HUES6 (cell line): ENCODE data around the gene REC114.

ENCODE experiments used
- H3K27ac ChIP-seq: 2 replicates; pipeline ENCODE4 v1.7.0; 2013; ENCODE audit warnings: low read depth, mild to moderate bottlenecking, low read length, inconsistent platforms
- H3K27me3 ChIP-seq: 2 replicates; pipeline ENCODE4 v1.6.1; 2013; ENCODE audit warnings: low read length; ENCODE audit not compliant: control insufficient read depth, insufficient read depth
- H3K36me3 ChIP-seq: 2 replicates; pipeline ENCODE4 v1.6.1; 2013; ENCODE audit warnings: low read length; ENCODE audit not compliant: control insufficient read depth, insufficient read depth
- H3K4me1 ChIP-seq: 2 replicates; pipeline ENCODE4 v1.6.1; 2013; ENCODE audit warnings: low read length; ENCODE audit not compliant: control insufficient read depth, insufficient read depth
- H3K4me3 ChIP-seq: 2 replicates; pipeline ENCODE4 v1.5.1; 2013; ENCODE audit warnings: low read depth, low read length
- H3K9ac ChIP-seq: one replicate; pipeline ENCODE4 v1.6.1; 2013; ENCODE audit warnings: mild to moderate bottlenecking, low read length
- H3K9me3 ChIP-seq: 2 replicates; pipeline ENCODE4 v1.6.1; 2013; ENCODE audit warnings: low read depth, low read length; ENCODE audit not compliant: control insufficient read depth, insufficient read depth

Gene REC114

GRCh38 chr15:73558529-73558928 lies 115.6 kb downstream of the REC114 start:
- Histone ChIP-seq H3K27ac (no peak overlapping the region), H3K4me1 (peaks cover 10% of the 10 kb centered on the region), H3K9ac (no peak overlapping the region), H3K27me3 (no peaks in the 10 kb centered on the region), H3K9me3 (no peaks in the 10 kb centered on the region), H3K4me3 (no peak overlapping the region), H3K36me3 (peaks cover 45% of the 10 kb centered on the region)

GRCh38 chr15:73560501-73561117 lies 117.6 kb downstream of the REC114 start:
- Histone ChIP-seq H3K27ac (no peak overlapping the region), H3K27me3 (no peaks in the 10 kb centered on the region), H3K4me1 (no peaks in the 10 kb centered on the region), H3K9me3 (no peaks in the 10 kb centered on the region), H3K36me3 (peaks cover 64% of the 10 kb centered on the region), H3K4me3 (no peak overlapping the region), H3K9ac (no peak overlapping the region)

- H3K27ac ChIP-seq: no peak overlapping the region
- H3K9ac ChIP-seq: no peak overlapping the region
- H3K4me1 ChIP-seq: no peaks in the 10 kb centered on the region
- H3K9me3 ChIP-seq: no peaks in the 10 kb centered on the region
- H3K27me3 ChIP-seq: no peaks in the 10 kb centered on the region
- no peak overlapping the region for H3K4me3 ChIP-seq
- peaks cover 77% of the 10 kb centered on the region for H3K36me3 ChIP-seq
Observed at GRCh38 chr15:73564255-73564654, 121.3 kb downstream of the REC114 start.

- no peaks in the 10 kb centered on the region for H3K27me3 ChIP-seq
- H3K36me3 ChIP-seq: peaks cover 87% of the 10 kb centered on the region
- H3K27ac ChIP-seq: no peak overlapping the region
Observed at GRCh38 chr15:73567020-73567419, 124.1 kb downstream of the REC114 start.

GRCh38 chr15:73568564-73569280 lies 125.8 kb downstream of the REC114 start:
- Histone ChIP-seq H3K36me3 (peaks cover 88% of the 10 kb centered on the region), H3K9ac (no peak overlapping the region), H3K4me1 (no peaks in the 10 kb centered on the region)

More at GRCh38 chr15:73567020-73567419, 124.1 kb downstream of the REC114 start:
- Histone ChIP-seq H3K9me3 (no peaks in the 10 kb centered on the region), H3K9ac (no peak overlapping the region), H3K4me3 (no peak overlapping the region), H3K4me1 (no peaks in the 10 kb centered on the region)

GRCh38 chr15:73569361-73569760 lies 126.4 kb downstream of the REC114 start:
- H3K4me3 ChIP-seq: no peak overlapping the region
- H3K4me1 ChIP-seq: no peaks in the 10 kb centered on the region
- no peak overlapping the region for H3K9ac ChIP-seq
- no peaks in the 10 kb centered on the region for H3K9me3 ChIP-seq
- H3K27ac ChIP-seq: no peak overlapping the region
- no peaks in the 10 kb centered on the region for H3K27me3 ChIP-seq
- H3K36me3 ChIP-seq: peaks cover 88% of the 10 kb centered on the region

More at GRCh38 chr15:73568564-73569280, 125.8 kb downstream of the REC114 start:
- H3K27ac ChIP-seq: no peak overlapping the region
- H3K9me3 ChIP-seq: no peaks in the 10 kb centered on the region
- H3K27me3 ChIP-seq: no peaks in the 10 kb centered on the region
- no peak overlapping the region for H3K4me3 ChIP-seq

GRCh38 chr15:73570355-73571032 lies 127.5 kb downstream of the REC114 start:
- no peaks in the 10 kb centered on the region for H3K4me1 ChIP-seq
- H3K9ac ChIP-seq: no peak overlapping the region
- H3K9me3 ChIP-seq: no peaks in the 10 kb centered on the region
- no peaks in the 10 kb centered on the region for H3K27me3 ChIP-seq
- no peak overlapping the region for H3K4me3 ChIP-seq
- no peak overlapping the region for H3K27ac ChIP-seq
- H3K36me3 ChIP-seq: peaks cover 84% of the 10 kb centered on the region

GRCh38 chr15:73571346-73571745 lies 128.4 kb downstream of the REC114 start:
- Histone ChIP-seq H3K9ac (no peak overlapping the region), H3K27ac (no peak overlapping the region), H3K4me1 (no peaks in the 10 kb centered on the region), H3K27me3 (no peaks in the 10 kb centered on the region), H3K4me3 (no peak overlapping the region), H3K9me3 (no peaks in the 10 kb centered on the region), H3K36me3 (peaks cover 87% of the 10 kb centered on the region)

GRCh38 chr15:73572296-73572695 lies 129.3 kb downstream of the REC114 start:
- H3K36me3 ChIP-seq: peaks cover 84% of the 10 kb centered on the region
- no peak overlapping the region for H3K4me3 ChIP-seq
- H3K27me3 ChIP-seq: no peaks in the 10 kb centered on the region
- H3K27ac ChIP-seq: no peak overlapping the region
- no peak overlapping the region for H3K9ac ChIP-seq
- H3K9me3 ChIP-seq: no peaks in the 10 kb centered on the region
- H3K4me1 ChIP-seq: no peaks in the 10 kb centered on the region

- Histone ChIP-seq H3K27me3 (no peaks in the 10 kb centered on the region), H3K4me3 (no peak overlapping the region), H3K9me3 (no peaks in the 10 kb centered on the region), H3K36me3 (peaks cover 82% of the 10 kb centered on the region), H3K9ac (no peak overlapping the region), H3K4me1 (no peaks in the 10 kb centered on the region), H3K27ac (no peak overlapping the region)
Observed at GRCh38 chr15:73573037-73573436, 130.1 kb downstream of the REC114 start.

GRCh38 chr15:73573572-73573971 lies 130.6 kb downstream of the REC114 start:
- no peak overlapping the region for H3K27ac ChIP-seq
- no peaks in the 10 kb centered on the region for H3K4me1 ChIP-seq
- no peak overlapping the region for H3K4me3 ChIP-seq
- H3K27me3 ChIP-seq: no peaks in the 10 kb centered on the region
- H3K9me3 ChIP-seq: no peaks in the 10 kb centered on the region
- H3K9ac ChIP-seq: no peak overlapping the region
- peaks cover 79% of the 10 kb centered on the region for H3K36me3 ChIP-seq
